GM12801 (cell line): ENCODE results near the gene EHBP1L1.

Source experiments
- CTCF ChIP-seq: IDR thresholded peaks from one replicate; pipeline ENCODE4 v1.5.1; 2011; ENCODE audit warnings: control low read depth; ENCODE audit not compliant: insufficient read length; ENCODE audit errors: extremely low read depth

EHBP1L1 gene

GRCh38 chr11:65615950-65616574 is 40.2 kb downstream of the EHBP1L1 start:
- no peak for TF ChIP-seq CTCF

- TF ChIP-seq CTCF = no peak
Measured at GRCh38 chr11:65616575-65617001, 40.7 kb downstream of the EHBP1L1 start.

GRCh38 chr11:65617136-65617850 is 41.4 kb downstream of the EHBP1L1 start:
- no peak for TF ChIP-seq CTCF

GRCh38 chr11:65617990-65618751 is 42.3 kb downstream of the EHBP1L1 start:
- no peak for TF ChIP-seq CTCF

GRCh38 chr11:65618763-65619162 is 42.9 kb downstream of the EHBP1L1 start:
- no peak for TF ChIP-seq CTCF

GRCh38 chr11:65619281-65619928 is 43.6 kb downstream of the EHBP1L1 start:
- no peak for TF ChIP-seq CTCF

GRCh38 chr11:65620666-65621065 is 44.8 kb downstream of the EHBP1L1 start:
- no peak for TF ChIP-seq CTCF
